Prostate gland (tissue), 2 donors: Measurements from ENCODE around the gene COL23A1.

ENCODE experiments used
- CTCF ChIP-seq, 4 experiments: fragments of 200-600 bp in 2 of 4; fragments of 450-650 bp in 2 of 4; sonication (generic) in 2 of 4; IDR thresholded peaks; 1 replicate in 3 of 4; 2 replicates in 1 of 4; pipeline ENCODE4 v1.5.1; 2016 to 2019; ENCODE audit warnings: antibody characterized with exemption in 4 of 4, mild to moderate bottlenecking in 2 of 4, moderate library complexity in 2 of 4
- POLR2A ChIP-seq: fragments of 450-650 bp; IDR thresholded peaks from one replicate; pipeline ENCODE4 v1.6.1; 2016; ENCODE audit warnings: antibody characterized with exemption, mild to moderate bottlenecking
- POLR2AphosphoS5 ChIP-seq: sonication (generic); formaldehyde crosslinking; IDR thresholded peaks from one replicate; pipeline ENCODE4 v1.6.1; 2017; ENCODE audit warnings: antibody characterized with exemption

GRCh38 chr5:178215280-178216002 is 374.8 kb downstream of the COL23A1 start:
- TF ChIP-seq CTCF (IDR thresholded peaks at IDR 0.05) (no peak), POLR2AphosphoS5 (no peak), POLR2A (no peak)
